HepG2 (cell line): ENCODE data around the gene FAM3B. TPM values are rescaled to one million over a fixed set of nuclear protein-coding genes. Genes with fewer than 3 reads are reported as not detected.

Source experiments
- ATAC-seq: fragments of 200-7000 bp; cut with Tn5 transposase; 3 replicates; pipeline ENCODE4 v1.9.1; 2020; ENCODE audit warnings: mild to moderate bottlenecking, moderate library complexity
- BruUV-seq: library from RNA; stranded (reverse); fragments of 400-500 nt; replicated peaks from 2 replicates; lab custom pipeline; 2021; lab: Mats Ljungman, UMichigan
- CTCF ChIA-PET: fragments of 300-600 bp; formaldehyde crosslinking; extraction: SDS; loops from one replicate; lab custom pipeline; 2021; ENCODE audit warnings: low total read pairs, inconsistent platforms, low intra/inter-chr PET ratio; lab: Yijun Ruan, JAX
- POLR2A ChIA-PET: fragments of 350-600 bp; sonication (Branson Sonifier 250); formaldehyde crosslinking; loops from one replicate; lab custom pipeline; 2020; ENCODE audit warnings: antibody characterized with exemption, inconsistent platforms; lab: Yijun Ruan, JAX
- DNase-seq: peaks from one replicate; pipeline ENCODE4 v3.0.0-alpha.2; 2015; ENCODE audit warnings: low spot score
- FAIRE-seq: peaks from 3 replicates; lab custom pipeline; 2011; peaks lifted over from hg19 to GRCh38; lab: Jason Lieb, UNC
- H2AFZ ChIP-seq: one replicate; pipeline ENCODE4 v1.6.1; 2011; ENCODE audit warnings: low read length, inconsistent platforms
- H3K27ac ChIP-seq: fragments of 300-600 bp; 3 replicates; pipeline ENCODE4 v1.8.0; 2011; ENCODE audit warnings: mixed run types, mild to moderate bottlenecking, mixed read lengths, low read length, inconsistent platforms; ENCODE audit not compliant: insufficient read depth; ENCODE audit errors: extremely low read length
- H3K27me3 ChIP-seq, 2 experiments: fragments of 200-600 bp in 1 of 2; 2 replicates in 1 of 2; 3 replicates in 1 of 2; pipeline versions ENCODE4 v1.6.0 to v1.8.0; 2011; ENCODE audit warnings: low read length in 2 of 2, mild to moderate bottlenecking in 2 of 2, moderate library complexity in 2 of 2, inconsistent platforms in 1 of 2; ENCODE audit not compliant: insufficient read depth in 2 of 2, control insufficient read depth in 1 of 2
- H3K36me3 ChIP-seq, 2 experiments: fragments of 200-600 bp in 1 of 2; replicated peaks in 1 of 2; 2 replicates in 1 of 2; 3 replicates in 1 of 2; pipeline versions ENCODE4 v1.5.1 to v1.8.0; 2011; ENCODE audit warnings: low read length in 2 of 2, inconsistent platforms in 1 of 2; ENCODE audit not compliant: insufficient read depth in 2 of 2, control insufficient read depth in 1 of 2
- H3K4me1 ChIP-seq: 2 replicates; pipeline ENCODE4 v1.5.1; 2012; ENCODE audit warnings: low read length, inconsistent platforms; ENCODE audit not compliant: insufficient read depth
- H3K4me2 ChIP-seq: 2 replicates; pipeline ENCODE4 v1.6.0; 2011; ENCODE audit warnings: low read depth, low read length, inconsistent platforms
- H3K4me3 ChIP-seq, 3 experiments: fragments of 200-600 bp in 1 of 3; sonication (generic), shearing (Covaris generic) in 1 of 3; replicated peaks in 1 of 3; 2 replicates each; pipeline ENCODE4 v1.5.1; 2011 to 2016; ENCODE audit warnings: low read length in 3 of 3, inconsistent platforms in 2 of 3, low read depth in 2 of 3, mild to moderate bottlenecking in 2 of 3, control low read depth in 1 of 3, mixed read lengths in 1 of 3; ENCODE audit not compliant: insufficient read depth in 1 of 3
- H3K79me2 ChIP-seq: one replicate; pipeline ENCODE4 v1.6.1; 2011; ENCODE audit warnings: low read length, inconsistent platforms; ENCODE audit not compliant: insufficient read depth
- H3K9ac ChIP-seq: 2 replicates; pipeline ENCODE4 v1.6.0; 2011; ENCODE audit warnings: mild to moderate bottlenecking, low read depth, low read length, inconsistent platforms; ENCODE audit not compliant: insufficient read depth
- H3K9me3 ChIP-seq: 2 replicates; pipeline ENCODE4 v1.5.1; 2012; ENCODE audit warnings: mild to moderate bottlenecking, low read length
- H4K20me1 ChIP-seq: 2 replicates; pipeline ENCODE4 v1.6.0; 2011; ENCODE audit warnings: inconsistent platforms, mild to moderate bottlenecking, low read length, moderate library complexity; ENCODE audit not compliant: insufficient read depth
- ATF7-NPFF ChIP-seq: sonication (generic); formaldehyde crosslinking; IDR thresholded peaks from 2 replicates; pipeline ENCODE4 v1.8.1; 2023; ENCODE audit warnings: mild to moderate bottlenecking, low read depth, missing genetic modification reagents, moderate library complexity
- CCAR2 ChIP-seq: fragments of 200-400 bp; formaldehyde crosslinking; optimal IDR thresholded peaks from 2 replicates; pipeline ENCODE3; 2018; ENCODE audit warnings: low read depth, mild to moderate bottlenecking, low read length, moderate library complexity
- FOXC1 ChIP-seq: sonication (generic); formaldehyde crosslinking; IDR thresholded peaks from 2 replicates; pipeline ENCODE4 v1.8.0; 2022; ENCODE audit warnings: mild to moderate bottlenecking, missing genetic modification reagents, borderline replicate concordance
- GATAD2A ChIP-seq: IDR thresholded peaks from 2 replicates; pipeline ENCODE4 v1.6.1; 2016
- KDM2A ChIP-seq: sonication (generic); formaldehyde crosslinking; IDR thresholded peaks from 2 replicates; pipeline ENCODE4 v1.4.0; 2020; ENCODE audit warnings: low read depth, missing genetic modification reagents, borderline replicate concordance
- NR1H2 ChIP-seq: sonication (generic); formaldehyde crosslinking; IDR thresholded peaks from 2 replicates; pipeline ENCODE4 v1.8.1; 2022; ENCODE audit warnings: low read depth, missing genetic modification reagents, borderline replicate concordance
- NR2C2 ChIP-seq: sonication (generic); formaldehyde crosslinking; IDR thresholded peaks from 2 replicates; pipeline ENCODE4 v1.4.0; 2020; ENCODE audit warnings: missing genetic modification reagents, mild to moderate bottlenecking, moderate library complexity, borderline replicate concordance
- PATZ1 ChIP-seq: sonication (generic); formaldehyde crosslinking; IDR thresholded peaks from 2 replicates; pipeline ENCODE4 v1.4.0; 2020; ENCODE audit warnings: missing genetic modification reagents
- PLRG1 ChIP-seq: fragments of 450-650 bp; conservative IDR thresholded peaks from 2 replicates; pipeline ENCODE4 v1.6.1; 2016
- POLR2AphosphoS5 ChIP-seq: IDR thresholded peaks from 2 replicates; pipeline ENCODE4 v1.6.1; 2012; ENCODE audit warnings: low read depth, low read length
- SP4 ChIP-seq: sonication (generic); formaldehyde crosslinking; IDR thresholded peaks from 2 replicates; pipeline ENCODE4 v1.8.1; 2023; ENCODE audit warnings: mild to moderate bottlenecking, missing genetic modification reagents
- WIZ ChIP-seq: sonication (generic); formaldehyde crosslinking; IDR thresholded peaks from 2 replicates; pipeline ENCODE4 v1.5.1; 2020; ENCODE audit warnings: mild to moderate bottlenecking, missing genetic modification reagents
- ZNF205 ChIP-seq: IDR thresholded peaks from 2 replicates; pipeline ENCODE4 v1.6.1; 2018; ENCODE audit warnings: missing biosample characterization, missing genetic modification reagents
- ZNF660 ChIP-seq: sonication (generic); formaldehyde crosslinking; IDR thresholded peaks from 2 replicates; pipeline ENCODE4 v1.5.1; 2020; ENCODE audit warnings: mild to moderate bottlenecking, low read depth, missing genetic modification reagents, borderline replicate concordance
- ZNF773 ChIP-seq: sonication (generic); formaldehyde crosslinking; IDR thresholded peaks from 2 replicates; pipeline ENCODE4 v1.4.0; 2020; ENCODE audit warnings: missing genetic modification reagents, borderline replicate concordance
- ZSCAN12 ChIP-seq: sonication (generic); formaldehyde crosslinking; IDR thresholded peaks from 2 replicates; pipeline ENCODE4 v1.9.0; 2021; ENCODE audit warnings: mild to moderate bottlenecking, missing genetic modification reagents
- WGBS: methylation state at CpG from one replicate; pipeline ENCODE4 v1.1.6; 2017; ENCODE audit warnings: low lambda C conversion rate; 5-methylcytosine and 5-hydroxymethylcytosine counted together
- in situ Hi-C: cut with HindIII; loops from 2 replicates; pipeline ENCODE4 v1.10.0; 2017; ENCODE audit warnings: low pct_unique_long_range_greater_than_20kb; ENCODE audit not compliant: extremely low pct_ligation_motif_present
- intact Hi-C: fragments of 100-400 bp; cut with micrococcal nuclease; formaldehyde crosslinking; loops from one replicate; pipeline ENCODE4 v1.10.0; 2022; ENCODE audit not compliant: unreplicated experiment
- polyA plus RNA-seq, 8 experiments: library from polyadenylated mRNA; depleted of rRNA in 3 of 8; stranded (reverse) in 7 of 8; unstranded in 1 of 8; fragments of >200 nt; fragmentation: Illumina TruSeq in 4 of 8; extraction: Trizol in 4 of 8; gene quantifications; 2 replicates each; pipeline versions ENCODE4 v1.2.1 to v1.2.3, GENCODE V29; 2011 to 2016; ENCODE audit warnings: low read depth in 4 of 8, missing spikeins in 1 of 8, mixed read lengths in 1 of 8; ENCODE audit not compliant: insufficient read depth in 1 of 8
- total RNA-seq, 5 experiments: library from RNA; depleted of rRNA; stranded (reverse); fragments of >200 nt; fragmentation: Illumina TruSeq; extraction: Trizol; gene quantifications; 2 replicates each; pipeline ENCODE4 v1.2.3, GENCODE V29; 2016; ENCODE audit warnings: low read depth in 1 of 5
- TF ChIP-seq, protein P1 (sequence below): sonication (generic); formaldehyde crosslinking; IDR thresholded peaks from 2 replicates; pipeline ENCODE4 v1.4.0; 2020; ENCODE audit warnings: mild to moderate bottlenecking, missing genetic modification reagents
- TF ChIP-seq, protein P2 (sequence below), 2 experiments: fragments of 450-650 bp in 1 of 2; sonication (generic) in 1 of 2; formaldehyde crosslinking; IDR thresholded peaks; 2 replicates each; pipeline versions ENCODE4 v1.5.0 to v1.8.0; 2020 to 2022; ENCODE audit warnings: mild to moderate bottlenecking in 1 of 2, missing genetic modification reagents in 1 of 2
- TF ChIP-seq, protein P3 (sequence below): sonication (generic); formaldehyde crosslinking; IDR thresholded peaks from 2 replicates; pipeline ENCODE4 v1.4.0; 2020; ENCODE audit warnings: mild to moderate bottlenecking, missing genetic modification reagents
- TF ChIP-seq, protein P4 (sequence below): IDR thresholded peaks from 2 replicates; pipeline ENCODE4 v1.6.1; 2018; ENCODE audit warnings: missing genetic modification reagents, mild to moderate bottlenecking, missing compliant biosample characterization

FAM3B gene
- total and polyA plus RNA-seq, 2 of the 13 experiments (the other 11 are each of a cell fraction or from before 2014, with no cell fraction given), result 46.5 to 62.0 TPM

- 41% methylated on average over 2 of the region's 4 CpGs for WGBS
- no peaks in the 10 kb centered on the region for H3K9me3 ChIP-seq
- no peak for FAIRE-seq
- 0 out of 2 replicates have a peak, but pooled peaks cover 2% of the 10 kb centered on the region for H4K20me1 ChIP-seq
- no peak for TF ChIP-seq CCAR2
- no peak for TF ChIP-seq ZNF660
- TF ChIP-seq WIZ (CRISPR knock-in tag), result no peak
- TF ChIP-seq PATZ1, result no peak
- TF ChIP-seq, protein P1, sequence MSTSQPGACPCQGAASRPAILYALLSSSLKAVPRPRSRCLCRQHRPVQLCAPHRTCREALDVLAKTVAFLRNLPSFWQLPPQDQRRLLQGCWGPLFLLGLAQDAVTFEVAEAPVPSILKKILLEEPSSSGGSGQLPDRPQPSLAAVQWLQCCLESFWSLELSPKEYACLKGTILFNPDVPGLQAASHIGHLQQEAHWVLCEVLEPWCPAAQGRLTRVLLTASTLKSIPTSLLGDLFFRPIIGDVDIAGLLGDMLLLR (CRISPR knock-in tag), result no peak
- TF ChIP-seq FOXC1, result no peak
- TF ChIP-seq ZNF205 (CRISPR knock-in tag), result no peak
- no peak for TF ChIP-seq KDM2A (CRISPR knock-in tag)
- TF ChIP-seq ATF7-NPFF, result no peak
- TF ChIP-seq POLR2AphosphoS5, result no peak
- TF ChIP-seq, protein P2, sequence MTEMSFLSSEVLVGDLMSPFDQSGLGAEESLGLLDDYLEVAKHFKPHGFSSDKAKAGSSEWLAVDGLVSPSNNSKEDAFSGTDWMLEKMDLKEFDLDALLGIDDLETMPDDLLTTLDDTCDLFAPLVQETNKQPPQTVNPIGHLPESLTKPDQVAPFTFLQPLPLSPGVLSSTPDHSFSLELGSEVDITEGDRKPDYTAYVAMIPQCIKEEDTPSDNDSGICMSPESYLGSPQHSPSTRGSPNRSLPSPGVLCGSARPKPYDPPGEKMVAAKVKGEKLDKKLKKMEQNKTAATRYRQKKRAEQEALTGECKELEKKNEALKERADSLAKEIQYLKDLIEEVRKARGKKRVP (CRISPR knock-in tag; IDR thresholded peaks at IDR 0.05), result no peak
- TF ChIP-seq SP4, result no peak
- no peak for TF ChIP-seq PLRG1
- no peak for TF ChIP-seq NR1H2 (CRISPR knock-in tag)
- TF ChIP-seq, protein P3, sequence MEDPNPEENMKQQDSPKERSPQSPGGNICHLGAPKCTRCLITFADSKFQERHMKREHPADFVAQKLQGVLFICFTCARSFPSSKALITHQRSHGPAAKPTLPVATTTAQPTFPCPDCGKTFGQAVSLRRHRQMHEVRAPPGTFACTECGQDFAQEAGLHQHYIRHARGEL (CRISPR knock-in tag), result no peak
- TF ChIP-seq ZSCAN12 (CRISPR knock-in tag), result no peak
- TF ChIP-seq GATAD2A, result no peak
- no peak for TF ChIP-seq NR2C2 (CRISPR knock-in tag)
- TF ChIP-seq ZNF773 (CRISPR knock-in tag), result no peak
- TF ChIP-seq, protein P4, sequence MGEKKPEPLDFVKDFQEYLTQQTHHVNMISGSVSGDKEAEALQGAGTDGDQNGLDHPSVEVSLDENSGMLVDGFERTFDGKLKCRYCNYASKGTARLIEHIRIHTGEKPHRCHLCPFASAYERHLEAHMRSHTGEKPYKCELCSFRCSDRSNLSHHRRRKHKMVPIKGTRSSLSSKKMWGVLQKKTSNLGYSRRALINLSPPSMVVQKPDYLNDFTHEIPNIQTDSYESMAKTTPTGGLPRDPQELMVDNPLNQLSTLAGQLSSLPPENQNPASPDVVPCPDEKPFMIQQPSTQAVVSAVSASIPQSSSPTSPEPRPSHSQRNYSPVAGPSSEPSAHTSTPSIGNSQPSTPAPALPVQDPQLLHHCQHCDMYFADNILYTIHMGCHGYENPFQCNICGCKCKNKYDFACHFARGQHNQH (CRISPR knock-in tag), result no peak
- no peak overlapping the region for H2AFZ ChIP-seq
- no peak overlapping the region for H3K4me3 ChIP-seq
- in situ Hi-C loops (no loop called here), intact Hi-C loops (no loop called here)
- ChIA-PET CTCF (no interaction called here), POLR2A (interaction anchor here (5.9 kb wide), 1 partner anchor 51 kb away, joined by 105 read pairs; no protein-coding TSS in a partner anchor)
- peaks cover 33% of the 10 kb centered on the region for H3K79me2 ChIP-seq
- H3K27ac ChIP-seq, result no peak overlapping the region
- peak overlapping the region; percentile 74 for H3K4me2 ChIP-seq
- no peaks in the 10 kb centered on the region; a peak in 1 of 5 replicates for H3K27me3 ChIP-seq
- H3K36me3 ChIP-seq, result peaks cover 4 to 6% of the 10 kb centered on the region in 2 experiments; a peak in 2 of 5 replicates
- peaks cover 28% of the 10 kb centered on the region for H3K4me1 ChIP-seq
- no peak for DNase-seq
- no peak overlapping the region for H3K9ac ChIP-seq
- no TSS peak for BruUV-seq
- no peak for ATAC-seq
These were observed 56.7 kb downstream of the FAM3B start for GRCh38 chr21:41373253-41373652.
